GM19372 (cell line): ENCODE results near the gene HAGHL.
"Not testable (repeated sequence)": the region's sequence is repeated elsewhere in the genome, so short reads cannot be mapped to it uniquely, and the experiment has no call there.

Source experiments
- ATAC-seq: cut with Tn5 transposase; IDR thresholded peaks from one replicate; pipeline ENCODE4 v1.9.1; 2021; ENCODE audit warnings: mild to moderate bottlenecking, low read depth, moderate library complexity; ENCODE audit not compliant: unreplicated experiment

Gene HAGHL

DNA sequence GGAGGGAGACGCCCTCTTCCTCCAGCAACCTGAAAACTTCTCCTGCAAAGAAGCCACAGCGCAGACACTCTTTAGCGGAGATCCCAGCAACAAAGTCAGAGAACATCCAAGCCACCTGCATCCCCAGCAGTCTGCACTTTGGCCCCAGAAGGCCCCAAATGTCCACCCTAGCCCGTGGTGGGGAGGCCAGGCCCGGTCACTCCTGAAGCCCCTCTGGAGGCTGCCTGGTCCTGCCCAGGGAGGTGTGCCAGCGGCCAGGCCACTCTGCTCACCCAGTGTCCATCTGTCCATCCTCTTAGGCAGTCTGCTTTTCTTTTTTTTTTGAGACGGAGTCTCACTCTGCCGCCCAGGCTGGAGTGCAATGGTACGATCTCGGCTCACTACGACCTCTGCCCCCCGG, 5.4 kb downstream of the HAGHL start:
- ATAC-seq, result no peak

GRCh38 chr16:732936-733335, 6.0 kb downstream of the HAGHL start:
- no peak for ATAC-seq

GRCh38 chr16:733382-734207, 6.7 kb downstream of the HAGHL start:
- ATAC-seq, result no peak

DNA sequence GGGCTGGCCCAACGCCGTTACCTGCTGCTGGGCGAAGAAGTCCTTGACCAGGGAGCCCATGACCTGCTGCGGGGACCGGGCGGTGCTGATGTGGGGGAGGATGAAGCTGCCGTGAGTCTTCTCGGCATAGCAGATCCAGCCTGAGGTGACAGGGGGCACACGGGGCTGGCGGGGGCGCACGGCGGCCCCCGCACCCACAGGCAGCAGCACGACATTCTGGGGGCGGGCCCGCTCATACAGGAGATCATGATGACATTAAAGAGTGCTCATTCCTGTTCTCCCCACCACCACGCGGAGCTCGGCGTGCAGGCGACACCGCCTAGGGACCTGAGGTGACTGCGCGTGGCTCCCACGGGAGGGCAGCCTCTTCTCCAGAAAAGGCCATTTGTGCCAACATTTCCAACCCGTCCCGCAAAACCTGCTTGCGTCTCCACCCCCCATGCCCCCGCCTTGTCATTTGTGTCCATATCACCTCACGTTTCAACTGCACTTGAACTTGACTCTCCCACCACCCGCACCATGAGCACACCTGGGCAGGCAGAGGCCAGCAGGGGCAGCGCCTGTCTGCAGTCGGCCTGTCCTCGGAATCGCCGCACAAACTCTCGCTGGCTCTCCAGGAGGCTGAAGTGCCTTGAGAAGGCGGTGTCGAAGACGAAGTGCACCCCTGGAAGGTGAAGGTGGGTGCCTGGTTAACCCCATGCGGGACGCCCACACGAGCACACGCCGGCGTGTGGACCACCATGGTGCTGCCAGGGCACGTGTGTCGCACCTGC, 7.5 kb downstream of the HAGHL start:
- no peak for ATAC-seq

DNA sequence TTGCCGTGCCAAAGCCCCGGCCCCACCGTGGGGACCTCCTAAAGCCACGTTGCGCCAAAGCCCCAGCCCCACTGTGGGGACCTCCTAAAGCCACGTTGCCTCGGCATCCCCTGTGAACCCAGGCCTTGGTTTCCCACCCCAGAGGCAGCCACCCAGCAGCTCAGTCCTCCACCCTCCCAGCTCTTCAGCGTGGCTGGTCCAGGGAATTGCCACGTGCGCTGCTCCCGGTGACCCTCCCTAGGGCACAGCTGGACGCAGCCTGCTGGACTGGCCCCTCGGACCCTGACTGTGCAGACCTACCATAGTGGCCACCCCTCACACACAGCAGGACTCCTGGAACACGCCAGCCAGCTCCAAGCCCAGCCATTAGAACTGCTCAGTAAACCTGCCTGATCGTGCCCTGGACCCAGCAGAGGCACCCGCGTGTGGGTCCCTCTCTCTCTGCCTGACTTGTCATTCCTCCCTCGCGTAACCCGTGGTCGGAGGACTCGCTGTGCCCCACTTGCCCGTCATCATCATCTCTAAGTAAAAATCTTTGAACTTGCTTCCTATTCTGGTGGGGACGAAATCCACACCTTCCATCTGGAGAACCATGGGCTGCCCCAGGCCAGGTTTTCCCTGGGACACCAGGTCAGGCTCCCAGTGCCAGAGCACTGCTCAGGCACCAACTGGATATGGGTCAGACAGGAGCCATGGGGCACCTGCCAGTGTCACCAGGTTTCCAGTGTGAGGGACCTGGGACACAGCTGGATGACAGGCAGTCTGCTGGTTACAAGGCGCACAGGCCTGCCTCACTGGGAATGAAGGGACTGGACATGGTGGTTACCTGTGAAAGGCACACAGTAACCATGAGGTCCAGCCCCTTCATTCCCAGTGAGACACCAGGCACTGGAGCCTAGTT, 8.3 kb downstream of the HAGHL start:
- no peak for ATAC-seq

- ATAC-seq, result no peak
Measured at GRCh38 chr16:735982-736453, 9.1 kb downstream of the HAGHL start.

- ATAC-seq, result no peak
Measured at GRCh38 chr16:736936-737481, 10.1 kb downstream of the HAGHL start.

DNA sequence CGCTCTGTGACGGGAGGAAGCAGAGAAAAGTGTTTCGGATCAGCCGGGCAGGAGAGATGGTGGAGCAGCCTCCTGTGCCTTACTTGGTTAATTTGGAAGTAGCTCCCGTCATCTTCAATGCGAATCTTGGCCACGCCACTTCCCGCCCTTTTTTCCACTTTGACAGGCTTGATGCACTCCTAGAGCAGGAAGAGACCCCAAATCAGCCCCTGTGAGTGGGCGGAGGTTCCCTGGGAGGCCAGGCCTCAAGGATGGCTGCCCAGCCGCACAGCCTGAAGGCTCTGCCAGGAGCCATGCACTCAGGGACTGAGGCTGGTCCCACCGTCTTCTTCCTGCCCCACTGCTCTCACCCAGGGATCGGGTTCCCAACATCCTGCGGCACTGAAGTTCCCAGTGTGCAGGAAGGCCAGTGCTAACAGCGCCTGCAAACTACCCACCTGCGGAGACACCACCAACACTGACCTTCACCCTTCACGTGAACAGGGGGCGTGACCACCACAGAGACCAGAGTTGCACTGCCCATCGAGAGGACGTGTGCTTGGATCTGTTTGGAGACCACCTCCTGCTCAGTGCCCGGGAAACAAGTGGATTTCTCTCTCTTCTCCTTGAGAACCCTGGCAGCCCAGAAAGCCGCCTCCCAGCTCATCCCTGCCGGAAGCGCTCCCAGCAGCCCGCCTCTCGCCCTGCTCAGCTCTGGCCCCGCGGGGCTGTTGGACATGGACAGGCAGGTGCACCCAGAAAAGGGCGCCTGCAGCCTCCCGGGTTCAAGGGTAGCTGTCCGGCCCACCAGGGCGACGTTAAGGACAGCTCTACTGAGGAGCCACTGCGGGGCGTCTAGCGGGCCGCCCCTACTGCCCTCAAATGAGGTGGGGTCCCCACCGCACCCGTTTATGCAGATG, 12.9 kb downstream of the HAGHL start:
- no peak for ATAC-seq

DNA sequence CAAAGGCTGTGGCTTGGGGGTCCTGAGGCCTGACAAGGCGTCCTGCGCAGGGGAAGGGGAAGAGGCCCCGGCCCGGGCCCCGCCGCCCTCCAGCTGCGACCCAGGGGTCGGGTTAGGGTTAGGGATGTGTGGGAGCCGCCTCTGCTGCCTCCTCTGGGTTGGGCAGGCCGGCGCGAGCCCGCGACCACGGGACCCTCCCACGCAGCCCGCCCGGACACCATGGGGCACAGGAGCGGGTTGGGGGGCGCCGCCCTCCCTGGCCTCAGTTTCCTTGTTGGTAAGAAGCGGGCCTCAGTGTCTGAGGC, 13.5 kb downstream of the HAGHL start:
- ATAC-seq, result peak; percentile 5

DNA sequence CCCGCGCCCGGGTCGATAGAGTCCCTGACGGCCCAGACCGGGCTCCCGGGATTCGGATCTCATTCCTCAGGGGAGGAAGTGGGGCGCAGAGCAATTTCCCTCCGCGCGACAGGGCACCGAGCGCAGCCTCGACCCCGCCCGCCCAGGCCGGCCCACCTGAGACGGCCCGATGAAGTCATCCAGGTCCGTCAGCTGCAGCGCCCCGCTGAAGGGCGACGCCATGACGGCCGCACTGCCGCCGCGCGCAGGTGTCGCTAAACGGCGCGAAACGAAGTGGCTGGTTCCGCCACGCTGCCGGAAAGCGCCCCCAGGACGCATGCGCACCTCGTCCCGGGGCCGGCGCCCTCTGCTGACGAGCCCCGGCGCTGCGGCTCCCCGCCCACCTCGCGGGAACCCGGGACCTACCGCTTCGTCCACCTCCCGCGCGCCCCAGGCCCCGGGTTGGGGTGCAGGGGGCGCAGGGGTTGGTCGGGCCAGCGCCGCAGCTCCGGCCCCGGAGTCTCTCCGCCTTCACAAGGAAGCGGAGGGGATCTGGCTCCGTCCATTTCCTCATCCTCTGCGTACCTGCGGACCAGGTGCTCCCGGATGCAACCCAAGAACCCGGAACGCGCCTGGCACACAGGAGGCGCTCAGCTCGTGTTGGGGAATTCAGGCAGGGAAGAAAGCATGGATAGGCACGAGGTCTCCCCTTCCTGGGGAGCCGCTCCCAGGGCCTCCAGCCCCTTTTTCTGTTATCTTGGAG, 14.0 kb downstream of the HAGHL start, which contains the start of gene CIAO3:
CIAO3 (minus strand) TSS at position 234 of the 742 bp plus-strand sequence; CDS start at position 222, 12 bp downstream.
- ATAC-seq, result peak; percentile 77

DNA sequence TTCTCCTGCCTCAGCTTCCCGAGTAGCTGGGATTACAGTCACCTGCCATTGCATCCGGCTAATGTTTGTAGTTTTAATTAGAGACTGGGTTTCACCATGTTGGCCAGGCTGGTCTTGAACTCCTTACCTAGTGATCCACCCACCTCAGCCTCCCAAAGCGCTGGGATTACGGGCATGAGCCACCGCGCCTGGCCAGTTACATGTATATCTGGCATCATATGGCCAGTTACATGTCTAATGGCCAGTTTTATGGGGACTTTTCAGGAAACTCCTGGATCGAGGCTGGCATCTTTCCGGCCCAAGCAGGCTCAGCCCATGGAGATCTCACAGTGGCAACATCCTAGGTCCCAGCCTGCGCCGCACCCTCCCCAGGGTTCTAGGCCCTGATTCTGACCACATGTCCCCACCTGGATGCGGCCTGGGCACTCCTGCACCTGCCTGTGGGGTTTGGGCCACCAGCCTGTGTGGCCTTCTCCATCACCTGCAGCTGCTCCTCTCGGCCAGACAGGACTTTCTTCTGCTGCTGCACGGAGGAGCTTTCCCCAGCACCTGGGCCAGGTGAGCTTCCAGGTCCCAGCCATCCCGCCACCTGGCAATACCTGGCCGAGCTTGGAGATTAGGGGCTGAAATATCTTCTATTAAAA, 15.2 kb downstream of the HAGHL start:
- no peak for ATAC-seq

DNA sequence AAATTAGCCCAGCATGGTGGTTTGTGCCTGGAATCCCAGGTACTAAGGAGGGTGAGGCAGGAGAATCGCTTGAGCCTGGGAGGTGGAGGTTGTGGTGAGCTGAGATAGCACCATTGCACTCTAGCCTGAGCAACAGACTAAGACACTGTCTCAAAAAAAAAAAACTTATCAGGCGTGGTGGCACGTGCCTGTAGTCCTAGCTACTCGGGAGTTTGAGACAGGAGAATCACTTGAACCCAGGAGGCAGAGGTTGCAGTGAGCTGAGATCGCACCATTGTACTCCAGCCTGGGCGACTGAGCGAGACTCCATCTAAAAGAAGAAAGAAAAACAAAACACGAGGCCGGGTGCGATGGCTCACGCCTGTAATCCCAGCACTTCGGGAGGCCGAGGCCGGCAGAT, 16.0 kb downstream of the HAGHL start:
- not testable (repeated sequence) for ATAC-seq

DNA sequence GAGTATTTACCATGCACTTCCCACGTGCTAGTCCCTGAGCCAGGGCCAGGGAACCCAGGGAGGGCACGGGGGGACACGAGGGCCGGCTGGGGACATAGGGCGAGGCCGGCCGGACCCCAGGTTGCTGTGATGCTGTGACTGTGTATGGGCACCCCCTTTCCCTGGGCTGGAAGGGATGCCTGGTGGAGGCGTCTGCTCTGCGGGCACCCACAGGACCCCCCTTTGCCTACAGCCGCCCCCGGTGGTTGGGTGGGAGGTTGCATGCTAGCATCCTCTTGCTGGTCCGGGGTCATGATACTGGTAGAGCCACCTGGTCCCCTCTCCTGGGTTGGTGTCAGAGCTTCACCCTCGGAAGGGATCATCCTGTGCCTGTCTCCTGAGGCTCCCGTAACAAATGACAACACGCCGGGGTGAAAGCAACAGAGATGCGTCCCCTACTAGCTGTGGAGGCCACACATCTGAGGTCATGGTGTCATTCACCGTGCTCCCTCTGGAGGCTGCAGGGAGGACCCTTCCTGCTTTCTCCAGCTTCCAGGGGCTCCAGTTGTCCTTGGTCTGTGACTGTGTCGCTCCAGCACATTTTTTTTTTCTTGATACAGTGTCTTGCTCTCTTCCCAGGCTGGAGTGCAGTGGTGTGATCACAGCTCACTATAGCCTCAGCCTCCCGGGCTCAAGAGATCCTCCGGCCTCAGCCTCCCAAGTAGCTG, 17.0 kb downstream of the HAGHL start:
- no peak for ATAC-seq

GRCh38 chr16:745739-746138, 18.8 kb downstream of the HAGHL start:
- ATAC-seq, result no peak

- ATAC-seq, result no peak
Measured at GRCh38 chr16:746637-747036, 19.7 kb downstream of the HAGHL start.

- ATAC-seq, result no peak
Measured at GRCh38 chr16:747978-748746, 21.3 kb downstream of the HAGHL start.

- ATAC-seq, result no peak
Measured at GRCh38 chr16:749010-749409, 22.1 kb downstream of the HAGHL start.
